RWPE1 (cell line): ENCODE data around the gene LPIN1.

ENCODE experiments used
- CTCF ChIA-PET: fragments of 350-600 bp; sonication (Branson Sonifier 250); formaldehyde crosslinking; extraction: SDS; loops from one replicate; lab custom pipeline; 2021; lab: Yijun Ruan, JAX
- POLR2A ChIA-PET: fragments of 400-600 bp; formaldehyde crosslinking; extraction: SDS; loops from one replicate; lab custom pipeline; 2020; ENCODE audit warnings: antibody characterized with exemption; ENCODE audit not compliant: low non-redundant PET; lab: Yijun Ruan, JAX
- DNase-seq: peaks from one replicate; pipeline ENCODE4 v3.0.0; 2012; ENCODE audit warnings: low spot score
- H3K27ac ChIP-seq: fragments of 450-650 bp; 2 replicates; pipeline ENCODE4 v1.5.1; 2017
- CTCF ChIP-seq: fragments of 450-650 bp; conservative IDR thresholded peaks from 2 replicates; pipeline ENCODE4 v1.5.1; 2017; ENCODE audit warnings: low read depth, mild to moderate bottlenecking

LPIN1 gene

GRCh38 chr2:11746376-11746806, at the start of gene LPIN1:
Gene LPIN1 (plus strand): TSS chr2:11746632. CDS start chr2:11765542, 18,910 bp downstream.
- peak within 1 kb of the TSS; percentile 87 for H3K27ac ChIP-seq
- DNase-seq = peak; percentile 93
- TF ChIP-seq CTCF = 0 out of 2 replicates have a peak, but pooled peaks have one; percentile 22
- CTCF ChIA-PET = interaction anchor here (0.6 to 0.8 kb wide), 2 partner anchors 33 to 36 kb away, joined by 3 read pairs; no protein-coding TSS in a partner anchor
- POLR2A ChIA-PET = no interaction called here

- no peak for DNase-seq
- CTCF ChIA-PET = interaction anchor here (0.6 kb wide), 1 partner anchor 957 kb away, joined by 4 read pairs; no protein-coding TSS in a partner anchor
- POLR2A ChIA-PET = no interaction called here
- no peak for TF ChIP-seq CTCF
- peak overlapping the region; percentile 73 for H3K27ac ChIP-seq
Observed at GRCh38 chr2:11696736-11697102, 49.7 kb upstream of the LPIN1 start.

- POLR2A ChIA-PET = no interaction called here
- peak overlapping the region; percentile 73 for H3K27ac ChIP-seq
- peak; percentile 53 for DNase-seq
- CTCF ChIA-PET = interaction anchor here (0.6 to 1.3 kb wide), 2 partner anchors 82 to 956 kb away, joined by 4 read pairs; no protein-coding TSS in a partner anchor
- no peak for TF ChIP-seq CTCF
Observed at GRCh38 chr2:11697103-11697871, 49.1 kb upstream of the LPIN1 start.

- DNase-seq = no peak
- ChIA-PET POLR2A (no interaction called here), CTCF (interaction anchor here (0.6 to 1.3 kb wide), 3 partner anchors 46 to 86 kb away, joined by 3 to 4 read pairs (median 4); no protein-coding TSS in a partner anchor)
- no peak for TF ChIP-seq CTCF
- peak overlapping the region; percentile 73 for H3K27ac ChIP-seq
Observed at GRCh38 chr2:11698009-11698922, 48.2 kb upstream of the LPIN1 start.

- DNase-seq = no peak
- TF ChIP-seq CTCF = no peak
- ChIA-PET POLR2A (no interaction called here), CTCF (interaction anchor here (0.6 to 0.8 kb wide), 3 partner anchors 10 to 1031 kb away, joined by 3 to 6 read pairs (median 4); no protein-coding TSS in a partner anchor)
- no peak overlapping the region for H3K27ac ChIP-seq
Observed at GRCh38 chr2:11699686-11700670, 46.5 kb upstream of the LPIN1 start.
